CD4-positive, alpha-beta T cell treated with Interleukin-15 for 1 hour (primary cell): ENCODE results near the gene FSTL3.
"Not testable (repeated sequence)": the region's sequence is repeated elsewhere in the genome, so short reads cannot be mapped to it uniquely, and the experiment has no call there.

Experiments
- DNase-seq: peaks from one replicate; pipeline ENCODE4 v3.0.0-alpha.2; 2020

FSTL3 gene

GRCh38 chr19:686589-687297 is 10.6 kb downstream of the FSTL3 start:
- no peak for DNase-seq

DNA sequence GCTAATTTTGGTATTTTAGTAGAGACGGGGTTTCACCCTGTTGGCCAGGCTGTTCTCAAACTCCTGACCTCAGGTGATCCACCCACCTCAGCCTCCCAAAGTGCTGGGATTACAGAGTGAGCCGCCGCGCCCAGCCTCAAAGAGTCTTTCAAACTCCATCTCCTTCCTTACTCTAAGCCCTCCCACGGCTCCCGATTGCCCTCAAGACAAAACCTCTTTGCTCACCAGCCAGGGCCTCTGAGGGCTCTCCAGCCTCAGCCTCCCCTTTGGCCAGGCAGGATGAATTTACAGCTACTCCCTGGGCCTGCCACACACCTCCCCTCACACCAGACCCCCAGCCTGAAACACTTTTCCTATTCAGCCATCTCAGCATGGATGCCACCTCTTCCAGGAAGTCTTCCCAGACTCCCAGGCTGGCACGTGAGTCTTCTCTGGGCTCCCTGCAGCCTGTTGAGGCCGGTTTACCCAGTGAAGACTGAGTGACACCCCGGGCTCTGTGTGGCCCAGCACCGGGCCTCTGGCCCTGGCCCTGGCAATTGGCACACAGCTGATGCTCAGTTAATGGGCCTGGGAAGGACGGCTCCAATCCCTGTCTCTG is 11.5 kb downstream of the FSTL3 start:
- no peak for DNase-seq

- DNase-seq = no peak
These were observed 12.0 kb downstream of the FSTL3 start for GRCh38 chr19:688214-688613.

DNA sequence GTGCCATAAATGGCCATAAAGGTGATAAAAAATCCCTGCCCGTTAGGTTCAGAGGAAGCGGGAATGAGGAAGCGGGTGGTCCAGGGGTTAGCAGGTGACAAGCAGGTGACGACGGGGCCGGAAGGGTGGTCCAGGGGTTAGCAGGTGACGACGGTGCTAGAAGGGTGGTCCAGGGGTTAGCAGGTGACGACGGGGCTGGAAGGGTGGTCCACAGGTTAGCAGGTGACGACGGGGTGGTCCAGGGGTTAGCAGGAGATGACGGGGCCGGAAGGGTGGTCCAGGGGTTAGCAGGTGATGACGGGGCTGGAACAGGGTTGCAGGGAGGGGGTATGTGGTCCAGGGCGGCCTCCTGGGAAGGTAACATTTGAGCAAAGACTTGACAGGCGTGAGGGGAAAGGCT is 12.8 kb downstream of the FSTL3 start:
- DNase-seq = no peak

DNA sequence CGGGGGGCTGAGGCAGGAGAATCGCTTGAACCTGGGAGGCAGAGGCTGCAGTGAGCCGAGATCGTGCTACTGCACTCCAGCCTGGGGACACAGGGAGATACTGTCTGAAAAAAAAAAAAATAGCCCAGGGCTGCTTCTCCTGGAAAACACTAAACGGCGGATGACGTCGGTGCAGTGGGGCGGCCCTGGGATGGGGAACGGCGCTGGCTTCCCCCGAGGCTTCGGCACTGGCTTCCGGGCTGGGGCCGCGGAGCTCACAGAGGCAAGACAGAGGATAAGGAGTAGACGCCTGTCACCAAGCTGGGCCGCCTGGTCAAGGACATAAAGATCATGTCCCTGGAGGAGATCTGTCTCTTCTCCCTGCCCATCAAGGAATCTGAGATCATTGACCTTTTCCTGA is 14.0 kb downstream of the FSTL3 start:
- DNase-seq = no peak

DNA sequence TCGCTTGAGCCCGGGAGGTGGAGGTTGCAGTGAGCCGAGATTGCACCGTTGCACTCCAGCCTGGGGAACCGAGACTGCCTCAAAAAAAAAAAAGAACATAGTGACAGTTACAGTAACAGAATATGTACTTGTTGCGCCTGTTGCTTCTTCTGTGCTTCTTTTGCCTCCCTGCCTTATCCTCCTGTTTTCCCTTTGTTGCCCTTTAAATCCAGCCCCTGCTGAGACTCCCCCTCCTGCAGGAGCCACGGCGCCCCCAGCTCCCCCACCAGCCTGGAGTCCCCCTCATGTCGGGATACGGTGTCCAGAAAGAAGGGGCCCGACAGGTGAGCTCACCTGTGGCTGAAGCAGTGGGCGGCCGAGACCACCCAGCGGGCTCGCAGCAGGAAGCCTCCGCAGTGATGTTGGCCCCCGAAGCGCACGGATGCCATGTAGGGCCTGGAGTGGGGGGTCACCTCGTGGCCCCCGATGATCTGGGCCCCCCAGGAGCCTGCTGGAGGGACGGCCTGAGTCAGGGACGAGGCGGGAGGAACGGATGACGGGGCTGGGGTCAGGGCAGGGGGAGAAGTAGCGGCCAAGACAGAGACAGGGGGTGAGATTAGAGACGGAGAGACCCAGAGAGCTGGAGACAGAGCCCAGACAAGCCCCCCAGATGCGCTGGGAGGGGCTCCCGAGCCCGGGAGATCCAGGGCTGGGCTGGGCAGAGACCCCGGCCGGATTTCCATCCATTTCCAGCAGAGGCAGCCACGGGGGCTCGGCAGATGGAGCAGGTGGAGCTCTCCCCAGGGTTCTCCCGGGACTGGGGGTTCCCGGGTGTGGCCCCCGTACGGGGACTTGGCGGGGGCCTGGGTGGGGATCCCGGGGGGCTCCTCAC is 18.5 kb downstream of the FSTL3 start:
- no peak for DNase-seq

DNA sequence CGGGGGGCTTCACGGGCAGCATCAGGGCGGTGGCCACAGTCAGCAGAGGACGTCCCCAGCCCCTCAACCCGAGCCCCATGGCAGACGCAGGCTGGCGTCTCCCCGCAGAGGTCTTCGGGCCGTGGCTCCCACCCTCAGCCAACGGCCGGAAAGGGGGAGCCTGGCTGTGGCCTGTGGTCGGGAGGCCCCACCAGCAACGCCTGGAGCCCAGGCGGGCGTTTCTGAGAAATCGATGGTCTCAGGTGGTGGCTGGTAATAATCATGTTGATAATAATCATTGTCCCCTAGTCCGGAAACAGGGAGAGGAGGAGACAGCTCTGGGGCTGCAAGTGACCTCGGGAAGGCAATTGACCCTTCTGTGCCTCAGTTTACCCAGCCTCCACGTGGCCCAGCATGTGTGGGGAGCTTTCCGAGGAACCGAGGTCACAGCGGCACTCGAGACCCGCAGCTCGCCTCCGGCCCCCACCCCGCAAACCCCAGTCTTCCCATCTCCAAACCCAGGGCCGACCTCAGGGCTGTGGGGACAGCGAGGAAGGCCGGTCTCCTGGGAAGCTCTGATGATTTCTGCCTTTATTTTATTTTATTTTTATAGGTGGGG is 19.3 kb downstream of the FSTL3 start, which contains the start of gene PRSS57:
Gene PRSS57, minus strand, starts transcription at position 101 of the 598 bp plus-strand sequence. Its CDS starts 22 bp downstream, at position 79.
- no peak for DNase-seq

- DNase-seq = not testable (repeated sequence)
These were observed 22.3 kb downstream of the FSTL3 start for GRCh38 chr19:698529-698928.

DNA sequence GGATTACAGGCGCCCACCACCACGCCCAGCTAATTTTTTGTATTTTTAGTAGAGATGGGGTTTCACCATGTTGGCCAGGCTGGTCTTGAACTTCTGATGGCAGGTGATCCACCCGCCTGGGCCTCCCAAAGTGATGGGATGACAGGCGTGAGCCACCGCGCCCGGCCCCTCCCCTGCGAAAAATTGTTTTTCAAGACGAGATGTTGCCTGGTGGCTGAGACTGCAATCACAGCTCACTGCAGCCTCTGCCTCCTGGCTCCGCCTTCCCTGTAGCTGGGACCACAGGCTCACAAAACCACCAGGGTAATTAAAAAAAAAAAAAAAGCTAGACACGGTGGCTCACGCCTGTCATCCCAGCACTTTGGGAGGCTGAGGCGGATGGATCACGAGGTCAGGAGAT is 23.7 kb downstream of the FSTL3 start:
- peak; percentile 51 for DNase-seq

GRCh38 chr19:702847-703246 is 26.7 kb downstream of the FSTL3 start:
- DNase-seq = not testable (repeated sequence)

DNA sequence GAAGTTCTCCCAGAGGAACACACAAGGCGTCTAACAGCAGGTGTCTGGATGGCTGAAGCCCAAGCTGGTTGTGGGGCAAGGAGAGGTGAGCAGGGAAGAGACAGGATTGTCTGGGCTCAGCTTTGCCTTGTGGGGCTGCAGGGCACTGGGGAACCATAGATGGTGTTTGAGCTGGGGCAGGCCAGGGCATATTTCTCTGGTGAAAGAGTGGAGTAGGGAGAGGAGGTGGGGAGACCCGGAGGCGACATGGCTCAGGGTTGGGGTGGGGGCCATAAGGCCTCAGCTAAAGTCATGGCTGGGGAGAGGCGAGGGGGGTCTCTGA is 27.1 kb downstream of the FSTL3 start:
- no peak for DNase-seq

- DNase-seq = peak; percentile 77
These were observed 27.7 kb downstream of the FSTL3 start for GRCh38 chr19:703651-704446.

DNA sequence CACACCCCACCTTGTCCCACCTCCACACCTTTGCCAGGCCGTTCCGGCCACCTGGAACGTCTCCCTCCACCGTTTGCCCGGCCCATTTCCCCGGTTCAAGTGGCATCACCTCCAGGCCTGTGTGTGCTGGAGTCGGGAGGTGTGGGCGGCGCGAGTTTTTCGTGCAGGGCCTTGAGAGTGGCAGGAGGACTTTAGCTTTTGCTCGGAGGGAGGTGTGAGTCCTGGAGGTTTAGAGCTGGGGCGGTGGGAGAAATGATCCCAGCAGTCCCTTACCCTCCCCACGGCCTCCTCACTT is 28.2 kb downstream of the FSTL3 start:
- DNase-seq = no peak

- no peak for DNase-seq
These were observed 32.3 kb downstream of the FSTL3 start, which contains the start of gene PALM for GRCh38 chr19:708154-709143. TSS of gene PALM (plus strand) at chr19:708935. CDS start at chr19:709147, 212 bp downstream.

DNA sequence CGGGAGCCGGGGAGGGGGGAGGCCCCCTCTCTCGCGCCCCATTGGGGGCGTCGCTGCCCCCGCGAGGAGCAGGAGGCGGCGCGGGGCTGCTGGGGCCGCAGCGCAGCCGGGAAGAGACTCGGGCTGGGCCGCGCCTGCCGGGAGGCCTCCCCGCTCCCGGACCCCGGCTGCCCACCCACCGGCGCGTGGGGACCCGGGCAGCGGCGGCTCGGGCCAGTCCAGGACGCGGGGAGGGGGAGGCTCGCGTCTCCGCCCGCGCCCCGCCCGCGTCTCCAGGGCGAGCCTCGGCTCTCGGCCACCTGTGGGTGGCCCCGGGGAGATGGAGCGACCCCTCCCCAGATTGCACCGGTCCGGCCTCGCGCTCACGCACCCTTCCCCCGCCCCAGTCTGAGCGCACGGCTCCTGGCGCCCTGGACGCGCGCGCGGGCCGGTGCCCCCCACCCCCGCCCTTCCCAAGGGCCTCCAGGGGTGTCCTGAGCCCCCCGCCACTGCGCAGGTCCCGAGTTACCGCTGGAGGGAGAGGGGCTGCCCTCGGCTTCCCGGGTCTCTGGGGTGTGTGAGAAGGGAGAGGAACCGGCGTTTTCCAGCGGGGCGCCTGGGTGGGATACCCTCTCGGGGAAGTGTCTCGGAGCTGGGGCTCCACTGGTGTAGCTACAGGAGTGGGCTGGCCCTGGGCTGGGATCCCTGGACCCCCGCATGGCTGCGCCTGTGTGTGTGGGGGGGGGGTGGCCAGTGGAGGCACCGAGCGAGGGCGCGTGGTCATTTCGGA is 33.2 kb downstream of the FSTL3 start:
- no peak for DNase-seq

GRCh38 chr19:709965-710571 is 33.9 kb downstream of the FSTL3 start:
- DNase-seq = no peak

GRCh38 chr19:710767-711166 is 34.6 kb downstream of the FSTL3 start:
- DNase-seq = no peak

DNA sequence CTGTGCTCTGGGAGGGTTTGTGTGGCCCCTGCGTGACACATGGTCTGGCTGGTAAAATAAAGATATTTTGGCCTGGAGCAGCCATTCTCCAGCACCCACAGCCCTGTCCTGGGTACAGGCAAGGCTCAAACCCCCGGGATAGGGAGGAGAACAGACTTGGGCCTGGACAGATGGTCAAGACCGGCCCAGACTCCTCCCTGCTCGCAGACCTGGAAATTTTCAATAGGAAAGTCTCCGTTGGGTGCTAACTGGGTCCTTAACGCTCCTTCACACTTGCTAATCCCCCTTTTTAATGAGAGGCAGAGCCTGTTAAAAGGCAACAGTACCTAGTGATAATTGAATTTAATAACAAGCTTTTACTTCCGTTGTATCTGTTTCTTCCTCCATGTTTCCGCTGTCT is 35.1 kb downstream of the FSTL3 start:
- DNase-seq = no peak

- no peak for DNase-seq
These were observed 39.2 kb downstream of the FSTL3 start for GRCh38 chr19:715347-715746.

DNA sequence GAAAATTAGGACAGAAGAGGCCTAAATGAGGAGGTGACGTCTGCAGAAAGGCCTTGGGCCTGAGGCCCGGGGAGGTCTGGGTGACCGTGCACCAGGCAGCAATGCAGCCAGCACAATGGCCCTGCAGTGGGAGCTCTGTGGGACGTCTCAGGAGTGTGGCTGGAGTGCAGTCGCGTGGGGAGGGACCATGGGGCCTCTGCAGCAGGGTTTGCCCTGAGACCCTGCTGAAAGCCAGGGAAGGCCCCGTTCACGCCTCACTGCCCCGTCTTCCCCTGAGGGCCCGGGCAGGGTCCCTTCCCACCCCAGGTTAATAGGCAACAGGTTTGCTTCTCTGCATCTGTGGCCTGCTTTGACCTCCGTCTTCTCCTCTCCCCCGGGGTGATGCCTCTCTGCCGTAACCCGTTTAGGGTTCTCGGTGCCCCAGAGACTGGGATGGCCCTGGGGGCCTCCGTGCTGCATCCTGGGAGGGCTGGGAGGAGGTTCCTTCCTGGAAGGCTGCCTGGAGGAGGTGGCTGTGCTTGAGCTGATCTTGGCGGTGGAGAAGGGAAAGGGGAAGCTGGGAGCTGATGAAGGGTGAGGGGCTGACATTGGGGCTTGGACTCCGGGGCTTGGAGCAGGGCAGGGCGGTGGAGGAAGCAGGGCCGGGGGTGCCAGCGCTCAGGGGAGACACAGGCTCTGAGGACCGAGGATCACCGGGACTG is 42.2 kb downstream of the FSTL3 start:
- no peak for DNase-seq
